ENCODE results near the gene CEMP1.

CEMP1 gene

GRCh38 chr16:2500430-2500917 lies 30.7 kb downstream of the CEMP1 start:
- DNase-seq (ENCODE audit: low spot score): no peak

GRCh38 chr16:2499890-2500429 lies 31.2 kb downstream of the CEMP1 start:
- no peak for DNase-seq (ENCODE audit: low spot score)

GRCh38 chr16:2499454-2499853 lies 31.8 kb downstream of the CEMP1 start:
- DNase-seq (ENCODE audit: low spot score): no peak

GRCh38 chr16:2498531-2499253 lies 32.5 kb downstream of the CEMP1 start:
- DNase-seq (ENCODE audit: low spot score): no peak

- DNase-seq (ENCODE audit: low spot score): no peak
Observed at GRCh38 chr16:2497695-2498484, 33.3 kb downstream of the CEMP1 start.

GRCh38 chr16:2497116-2497630 lies 34.0 kb downstream of the CEMP1 start:
- no peak for DNase-seq (ENCODE audit: low spot score)

- no peak for DNase-seq (ENCODE audit: low spot score)
Observed at GRCh38 chr16:2496223-2497115, 34.7 kb downstream of the CEMP1 start.

GRCh38 chr16:2495041-2495440 lies 36.2 kb downstream of the CEMP1 start:
- DNase-seq (ENCODE audit: low spot score): no peak

GRCh38 chr16:2494616-2495015 lies 36.6 kb downstream of the CEMP1 start:
- no peak for DNase-seq (ENCODE audit: low spot score)

- DNase-seq (ENCODE audit: low spot score): no peak
Observed at GRCh38 chr16:2493605-2494004, 37.6 kb downstream of the CEMP1 start.

GRCh38 chr16:2492292-2492691 lies 38.9 kb downstream of the CEMP1 start:
- no peak for DNase-seq (ENCODE audit: low spot score)

GRCh38 chr16:2490190-2491105 lies 40.8 kb downstream of the CEMP1 start:
- no peak for DNase-seq (ENCODE audit: low spot score)

GRCh38 chr16:2489581-2489980 lies 41.6 kb downstream of the CEMP1 start:
- no peak for DNase-seq (ENCODE audit: low spot score)

- DNase-seq (ENCODE audit: low spot score): no peak
Observed at GRCh38 chr16:2487903-2488531, 43.2 kb downstream of the CEMP1 start.

GRCh38 chr16:2487517-2487842 lies 43.7 kb downstream of the CEMP1 start:
- DNase-seq (ENCODE audit: low spot score): no peak

- DNase-seq (ENCODE audit: low spot score): peak; percentile 82
Observed at GRCh38 chr16:2486645-2487516, 44.3 kb downstream of the CEMP1 start.

- no peak for DNase-seq (ENCODE audit: low spot score)
Observed at GRCh38 chr16:2485811-2486507, 45.2 kb downstream of the CEMP1 start.

- DNase-seq (ENCODE audit: low spot score): no peak
Observed at GRCh38 chr16:2484898-2485508, 46.2 kb downstream of the CEMP1 start.

Measured in hematopoietic multipotent progenitor cell treated with erythropoietin and hydrocortisone succinate and interleukin-3 and kit ligand, for 17 days (in vitro differentiated cells).